C1 segment of cervical spinal cord (tissue), 14 donors: ENCODE results near the gene MYO15B.
A peak's percentile ranks its signal among the peaks of the same experiment; 100 is the strongest.
"Not testable (repeated sequence)": the region's sequence is repeated elsewhere in the genome, so short reads cannot be mapped to it uniquely, and the experiment has no call there.

ENCODE experiments used
- DNase-seq, 14 donors: peaks; one replicate each; lab custom pipeline; 2025; lab: John Stamatoyannopoulos, UW

The MYO15B gene

GRCh38 chr17:75624714-75625345 is 37.2 kb downstream of the MYO15B start:
- no peak for DNase-seq

- peak in 1 of 14 donors; percentile 8 for DNase-seq
Observed at GRCh38 chr17:75625813-75626486, 38.4 kb downstream of the MYO15B start.

- no peak for DNase-seq
Observed at GRCh38 chr17:75626496-75627038, 39.0 kb downstream of the MYO15B start.

- DNase-seq = no peak
Observed at GRCh38 chr17:75627094-75627493, 39.5 kb downstream of the MYO15B start.

GRCh38 chr17:75628425-75628824 is 40.8 kb downstream of the MYO15B start:
- no peak for DNase-seq

GRCh38 chr17:75629157-75629556 is 41.6 kb downstream of the MYO15B start:
- no peak for DNase-seq

- no peak for DNase-seq
Observed at GRCh38 chr17:75630071-75630917, 42.7 kb downstream of the MYO15B start.

- no peak for DNase-seq
Observed at GRCh38 chr17:75631353-75631752, 43.8 kb downstream of the MYO15B start.

- DNase-seq = no peak
Observed at GRCh38 chr17:75632428-75632827, 44.8 kb downstream of the MYO15B start.

- DNase-seq = peak; percentile 57 to 100 (median 92)
Observed at GRCh38 chr17:75632863-75633485, 45.4 kb downstream of the MYO15B start, which contains the start of gene SMIM5. Gene SMIM5 (plus strand): TSS chr17:75633434. CDS start chr17:75640202, 6,768 bp downstream.

GRCh38 chr17:75633486-75634375 is 46.1 kb downstream of the MYO15B start:
- peak in 12 of 14 donors; percentile 32 to 86 (median 69) for DNase-seq

GRCh38 chr17:75634376-75634740 is 46.8 kb downstream of the MYO15B start:
- DNase-seq = no peak

- DNase-seq = peak in 6 of 14 donors; percentile 28 to 61 (median 52)
Observed at GRCh38 chr17:75634754-75635609, 47.4 kb downstream of the MYO15B start.

GRCh38 chr17:75635610-75636202 is 48.1 kb downstream of the MYO15B start:
- peak in 11 of 14 donors; percentile 30 to 96 (median 61) for DNase-seq

GRCh38 chr17:75636381-75637142 is 49.0 kb downstream of the MYO15B start:
- no peak for DNase-seq

GRCh38 chr17:75637143-75637538 is 49.5 kb downstream of the MYO15B start:
- peak in 6 of 14 donors; percentile 19 to 59 (median 40) for DNase-seq

- no peak for DNase-seq
Observed at GRCh38 chr17:75637551-75637950, 50.0 kb downstream of the MYO15B start.

- not testable (repeated sequence) for DNase-seq
Observed at GRCh38 chr17:75638039-75638438, 50.4 kb downstream of the MYO15B start.
